Lower lobe of right lung (tissue), 2 donors: ENCODE measurements around the gene TSPAN5. TPM values are rescaled to one million over a fixed set of nuclear protein-coding genes. Genes with fewer than 3 reads are reported as not detected.

Experiments
- ATAC-seq, 2 donors: fragments of 200-7000 bp; cut with Tn5 transposase; one replicate each; pipeline ENCODE4 v1.9.1; 2020 to 2022; ENCODE audit warnings: mild to moderate bottlenecking in 2 of 2, moderate library complexity in 2 of 2
- DNase-seq: peaks from one replicate; pipeline ENCODE4 v3.0.0-alpha.2; 2020
- H3K27ac ChIP-seq: fragments of 200-600 bp; one replicate; pipeline ENCODE4 v1.8.0; 2022
- H3K27me3 ChIP-seq: fragments of 200-600 bp; one replicate; pipeline ENCODE4 v1.8.0; 2022; ENCODE audit warnings: low read depth
- H3K36me3 ChIP-seq: fragments of 200-600 bp; one replicate; pipeline ENCODE4 v1.8.0; 2022; ENCODE audit warnings: mild to moderate bottlenecking
- H3K4me1 ChIP-seq: fragments of 200-600 bp; one replicate; pipeline ENCODE4 v1.8.0; 2022
- H3K4me3 ChIP-seq: fragments of 200-600 bp; one replicate; pipeline ENCODE4 v1.8.0; 2022; ENCODE audit warnings: mild to moderate bottlenecking
- H3K9me3 ChIP-seq: fragments of 200-600 bp; one replicate; pipeline ENCODE4 v1.8.0; 2022
- CTCF ChIP-seq: fragments of 200-600 bp; IDR thresholded peaks from one replicate; pipeline ENCODE4 v1.8.0; 2022; ENCODE audit warnings: antibody characterized with exemption, mild to moderate bottlenecking
- intact Hi-C: fragments of 100-400 bp; cut with DNase I; formaldehyde crosslinking; loops from one replicate; pipeline ENCODE4 v1.11.0; 2022
- total RNA-seq: library from RNA; stranded (reverse); fragmentation: NEBNext Ultra II Directional; extraction: Animal tissue kit (Norgen Biotek cat#: 25700); gene quantifications from one replicate; pipeline ENCODE4 v1.2.1, GENCODE V29; 2021
- donor health status: DM: no; HTN: yes; CAD: no; lungs with severe emphysema.

The TSPAN5 gene
- total RNA-seq, 1 donor from 2014 or later: 5.7 TPM

DNA sequence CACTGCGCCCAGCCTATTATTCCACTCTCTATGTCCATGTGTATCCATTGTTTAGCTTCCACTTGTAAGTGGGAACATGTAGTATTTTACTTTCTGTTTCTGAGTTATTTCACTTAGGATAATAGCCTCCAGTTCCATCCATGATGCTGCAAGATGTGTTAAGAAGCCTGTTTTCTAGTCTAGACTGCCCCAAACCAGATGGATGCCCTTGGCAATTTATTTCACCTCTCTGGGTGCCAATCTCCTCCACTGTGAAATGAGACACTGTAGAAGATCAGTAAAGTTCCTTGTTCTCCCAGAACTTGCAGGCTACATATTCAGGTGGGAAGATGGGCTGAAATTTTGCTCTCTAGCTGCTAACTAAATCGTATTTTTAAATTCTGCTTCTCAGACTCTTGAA lies 72.8 kb downstream of the TSPAN5 start:
- ATAC-seq (no peak), DNase-seq (no peak)
- Histone ChIP-seq H3K36me3 (no peaks in the 10 kb centered on the region), H3K4me3 (no peak overlapping the region), H3K9me3 (no peaks in the 10 kb centered on the region), H3K4me1 (no peaks in the 10 kb centered on the region), H3K27me3 (no peaks in the 10 kb centered on the region), H3K27ac (no peak overlapping the region)
- intact Hi-C loops: no loop called here
- no peak for TF ChIP-seq CTCF

DNA sequence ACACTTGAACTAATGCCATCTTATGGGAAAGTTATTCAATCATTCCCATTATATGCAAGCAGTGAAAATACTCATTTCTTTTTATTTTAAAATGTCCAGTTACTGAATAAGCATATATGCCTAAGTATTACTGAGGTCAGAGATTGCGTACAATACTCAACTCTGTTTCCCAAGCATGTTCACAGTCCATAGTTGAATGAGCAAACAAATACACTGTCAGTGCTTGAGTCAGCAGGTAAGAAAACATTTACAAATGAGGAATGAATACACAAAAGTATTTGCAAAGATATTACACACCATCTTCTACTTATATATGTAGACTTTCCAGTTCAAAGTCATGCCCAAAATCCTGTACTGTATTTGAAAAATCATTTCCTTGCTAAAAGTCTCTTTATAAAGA lies 74.1 kb downstream of the TSPAN5 start:
- DNase-seq: no peak
- intact Hi-C loops: no loop called here
- no peak for TF ChIP-seq CTCF
- Histone ChIP-seq H3K27me3 (no peaks in the 10 kb centered on the region), H3K27ac (no peak overlapping the region), H3K36me3 (no peaks in the 10 kb centered on the region), H3K9me3 (no peaks in the 10 kb centered on the region), H3K4me1 (no peaks in the 10 kb centered on the region), H3K4me3 (no peak overlapping the region)
- peak in 1 of 2 donors; percentile 62 for ATAC-seq

- Histone ChIP-seq H3K4me1 (no peaks in the 10 kb centered on the region), H3K4me3 (no peak overlapping the region), H3K27me3 (no peaks in the 10 kb centered on the region), H3K27ac (no peak overlapping the region), H3K9me3 (no peaks in the 10 kb centered on the region), H3K36me3 (no peaks in the 10 kb centered on the region)
- ATAC-seq (no peak), DNase-seq (no peak)
- intact Hi-C loops: no loop called here
- TF ChIP-seq CTCF: no peak
Measured at GRCh38 chr4:98583265-98583664, 75.1 kb downstream of the TSPAN5 start.

GRCh38 chr4:98581126-98581525 lies 77.3 kb downstream of the TSPAN5 start:
- DNase-seq (no peak), ATAC-seq (no peak)
- no peaks in the 10 kb centered on the region for H3K4me1 ChIP-seq

DNA sequence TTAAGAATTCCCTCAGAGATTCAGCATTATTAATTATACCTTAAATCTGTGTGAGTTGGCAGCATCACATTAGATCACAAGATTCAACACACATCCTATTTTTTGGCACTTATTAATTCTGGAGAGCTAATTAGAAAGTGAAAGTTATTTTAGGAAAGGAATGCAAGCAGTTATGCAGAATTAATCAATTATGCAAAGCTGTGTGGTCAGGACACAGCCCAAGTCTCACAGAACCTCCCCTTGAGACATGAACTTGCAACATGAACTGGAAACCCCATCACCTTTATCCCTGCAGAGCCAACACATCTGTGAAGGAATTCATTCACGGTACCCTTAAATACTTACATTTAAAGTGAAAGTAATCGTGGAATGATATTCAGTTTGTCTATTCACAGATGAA lies 80.5 kb downstream of the TSPAN5 start:
- Histone ChIP-seq H3K27me3 (no peaks in the 10 kb centered on the region), H3K4me3 (no peak overlapping the region), H3K27ac (no peak overlapping the region), H3K36me3 (no peaks in the 10 kb centered on the region), H3K9me3 (no peaks in the 10 kb centered on the region), H3K4me1 (no peaks in the 10 kb centered on the region)
- ATAC-seq (no peak), DNase-seq (no peak)
- intact Hi-C loops: no loop called here
- TF ChIP-seq CTCF: no peak

More at GRCh38 chr4:98581126-98581525, 77.3 kb downstream of the TSPAN5 start:
- Histone ChIP-seq H3K4me3 (no peak overlapping the region), H3K27ac (no peak overlapping the region), H3K9me3 (no peaks in the 10 kb centered on the region), H3K36me3 (no peaks in the 10 kb centered on the region), H3K27me3 (no peaks in the 10 kb centered on the region)
- no peak for TF ChIP-seq CTCF
- intact Hi-C loops: no loop called here

DNA sequence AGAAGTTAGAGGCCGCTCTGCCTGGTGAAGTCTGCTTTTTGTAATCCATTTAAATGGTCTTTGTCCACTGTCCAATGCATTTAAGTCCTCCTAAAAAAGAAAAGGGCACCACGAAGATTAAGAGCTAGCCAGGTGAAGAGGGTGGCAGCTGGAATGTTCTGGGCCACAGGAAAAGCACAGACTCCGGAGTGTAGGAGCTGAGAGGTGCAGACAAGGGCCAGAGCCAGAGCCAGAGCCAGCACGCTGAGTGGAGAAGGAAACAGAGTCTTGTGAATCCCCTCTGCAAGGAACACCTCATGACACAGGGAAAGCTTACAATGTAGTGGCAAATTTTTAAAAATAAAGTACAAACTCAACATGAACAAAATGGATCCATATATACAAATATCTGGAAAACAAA lies 83.6 kb downstream of the TSPAN5 start:
- no peak for ATAC-seq
- no peak for TF ChIP-seq CTCF
- H3K4me3 ChIP-seq: no peak overlapping the region
- H3K9me3 ChIP-seq: no peaks in the 10 kb centered on the region
- no peaks in the 10 kb centered on the region for H3K4me1 ChIP-seq
- H3K36me3 ChIP-seq: no peaks in the 10 kb centered on the region
- no peak overlapping the region for H3K27ac ChIP-seq
- intact Hi-C loops: no loop called here
- H3K27me3 ChIP-seq: no peaks in the 10 kb centered on the region
- no peak for DNase-seq
